T-helper 17 cell (primary cell): ENCODE data around the gene MRFAP1. TPM values are rescaled to one million over a fixed set of nuclear protein-coding genes. Genes with fewer than 3 reads are reported as not detected.
"Not testable (repeated sequence)": the region's sequence is repeated elsewhere in the genome, so short reads cannot be mapped to it uniquely, and the experiment has no call there.

ENCODE experiments used
- ATAC-seq: fragments of 150-1000 bp; cut with Tn5 transposase; 2 replicates; pipeline ENCODE4 v1.10.0; 2021; ENCODE audit warnings: mild to moderate bottlenecking, moderate library complexity
- DNase-seq, 3 donors: peaks; one replicate each; pipeline versions ENCODE4 v3.0.0 to v3.0.0-alpha.2; 2020 to 2021
- H3K9me3 ChIP-seq: one replicate; pipeline ENCODE4 v1.7.0; 2013; ENCODE audit warnings: low read length, mild to moderate bottlenecking; ENCODE audit not compliant: control insufficient read depth, poor library complexity, severe bottlenecking
- H3K27ac Mint-ChIP-seq: one replicate; pipeline ENCODE4 v1.8.0; 2022; ENCODE audit warnings: mild to moderate bottlenecking, moderate library complexity, mixed read lengths
- H3K27me3 Mint-ChIP-seq: one replicate; pipeline ENCODE4 v1.8.0; 2022; ENCODE audit warnings: mixed read lengths
- H3K36me3 Mint-ChIP-seq: one replicate; pipeline ENCODE4 v1.8.0; 2022; ENCODE audit warnings: low read depth, mixed read lengths
- H3K4me1 Mint-ChIP-seq: one replicate; pipeline ENCODE4 v1.8.0; 2022; ENCODE audit warnings: mild to moderate bottlenecking, mixed read lengths
- H3K4me3 Mint-ChIP-seq: one replicate; pipeline ENCODE4 v1.8.0; 2022; ENCODE audit warnings: mild to moderate bottlenecking, moderate library complexity, mixed read lengths
- total RNA-seq, 4 donors: library from RNA in 2 of 4; stranded (reverse) in 2 of 4; gene quantifications; one replicate each; pipeline ENCODE4 v1.2.3 and lab custom pipeline; 2022 to 2026

Gene MRFAP1
- total RNA-seq, 2 donors from 2014 or later: 158 to 163 TPM

DNA sequence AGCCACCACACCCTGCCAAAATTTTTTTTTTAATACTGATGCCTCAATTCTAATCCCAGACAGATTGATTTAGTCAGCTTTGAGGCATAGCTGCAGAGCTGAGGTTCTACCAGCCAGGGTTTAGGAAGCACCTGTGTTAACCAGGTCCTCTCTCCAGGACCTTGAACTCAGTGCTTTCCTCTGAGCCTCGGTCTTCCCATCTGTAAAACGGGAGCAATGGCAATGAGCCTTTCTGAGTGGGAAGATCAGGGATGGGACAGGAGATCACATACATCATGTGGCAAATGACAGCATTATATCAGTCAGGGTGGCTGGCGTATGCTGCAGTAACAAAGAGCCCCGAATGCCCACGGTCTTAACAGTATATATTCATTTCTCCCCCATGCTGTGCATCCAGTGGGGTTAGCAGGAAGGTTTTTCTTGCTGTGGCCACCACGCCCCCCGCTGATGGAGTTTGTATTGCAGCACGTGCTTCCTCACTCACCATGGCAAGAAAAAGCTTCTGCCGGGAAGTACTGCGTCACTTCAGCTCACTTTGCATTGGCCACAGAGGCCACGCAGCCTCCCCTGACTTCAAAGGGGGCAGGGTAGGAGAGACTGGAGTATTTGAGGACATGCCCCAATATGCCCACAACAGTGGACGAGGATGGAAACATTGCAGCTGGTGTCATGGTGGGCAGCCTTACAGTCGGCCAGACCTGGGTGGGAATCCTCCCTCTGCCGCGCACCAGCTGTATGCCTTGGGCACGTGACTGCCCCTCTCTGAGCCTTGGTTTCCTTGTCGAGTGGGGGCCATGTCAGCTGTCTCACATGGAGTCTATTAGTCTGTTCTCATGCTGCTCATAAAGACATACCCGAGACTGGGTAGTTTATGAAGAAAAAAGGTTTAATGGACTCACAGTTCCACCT lies 24.1 kb upstream of the MRFAP1 start:
- ATAC-seq (no peak), DNase-seq (no peak)
- Mint-ChIP-seq H3K27ac (no peak overlapping the region), H3K27me3 (no peaks in the 10 kb centered on the region), H3K4me1 (no peaks in the 10 kb centered on the region), H3K36me3 (peaks cover 12% of the 10 kb centered on the region), H3K4me3 (no peak overlapping the region)
- no peaks in the 10 kb centered on the region for H3K9me3 ChIP-seq

DNA sequence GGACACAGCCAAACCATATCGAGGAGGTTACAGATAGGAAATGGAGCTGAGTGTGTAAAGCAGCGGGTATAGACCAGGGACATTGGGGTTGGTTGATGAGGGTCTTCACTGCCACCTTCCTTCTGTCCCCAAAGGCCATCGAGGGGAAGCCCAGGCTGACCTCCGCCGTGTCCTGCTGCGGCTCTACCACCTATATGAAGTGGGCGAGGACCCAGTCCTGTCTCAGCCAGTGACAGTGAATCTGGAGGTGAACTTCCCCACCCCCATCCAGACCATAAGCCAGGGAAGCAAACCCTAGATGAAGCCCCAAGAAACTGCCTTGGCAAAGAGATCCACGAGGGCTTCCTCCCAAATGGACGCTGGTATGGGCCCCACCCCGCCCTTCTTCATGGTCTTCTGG lies 23.2 kb upstream of the MRFAP1 start:
- H3K27ac Mint-ChIP-seq: no peak overlapping the region
- no peak overlapping the region for H3K4me3 Mint-ChIP-seq
- ATAC-seq: no peak

DNA sequence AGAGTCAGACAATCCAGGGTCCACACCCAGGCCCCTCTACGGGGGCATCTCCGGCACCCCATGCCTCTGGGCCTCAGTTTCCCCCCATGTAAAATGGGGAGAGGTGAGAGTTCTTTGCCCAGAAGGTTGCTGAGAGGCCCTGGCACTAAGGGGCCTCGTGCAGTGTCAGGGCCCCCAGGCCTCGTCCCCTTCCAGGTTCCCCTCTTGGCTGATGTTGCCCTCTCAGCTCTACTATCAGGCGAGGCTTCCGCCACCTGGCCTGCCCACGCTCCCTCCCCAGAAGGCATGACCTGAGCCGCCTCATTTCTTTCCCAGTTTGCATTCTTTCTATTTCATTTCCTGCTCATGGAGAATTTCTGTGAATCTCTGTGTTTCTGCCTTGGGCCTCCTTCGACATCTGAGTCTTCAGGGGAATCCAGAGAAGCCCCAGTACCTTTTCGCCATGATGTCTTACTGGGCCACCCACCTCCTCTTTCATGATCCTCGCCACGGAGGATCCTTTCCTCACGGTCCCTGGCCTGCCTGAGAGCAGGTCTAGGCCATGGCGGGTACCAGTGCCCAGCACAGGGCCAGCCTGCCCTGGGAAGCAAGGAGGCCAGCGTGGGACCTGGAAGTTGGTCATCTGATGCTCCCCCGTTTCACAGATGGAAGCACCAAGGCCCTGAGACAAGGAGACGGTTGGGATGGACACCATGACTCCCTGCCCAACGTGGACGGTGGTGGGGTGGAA lies 21.9 kb upstream of the MRFAP1 start:
- ATAC-seq: no peak
- Mint-ChIP-seq H3K4me3 (no peak overlapping the region), H3K27me3 (no peaks in the 10 kb centered on the region), H3K4me1 (no peaks in the 10 kb centered on the region), H3K27ac (peak overlapping the region; percentile 21), H3K36me3 (peaks cover 7% of the 10 kb centered on the region)
- H3K9me3 ChIP-seq: no peaks in the 10 kb centered on the region
- no peak for DNase-seq

More for the DNA sequence above, 23.2 kb upstream of the MRFAP1 start:
- no peak for DNase-seq
- H3K9me3 ChIP-seq: no peaks in the 10 kb centered on the region
- Mint-ChIP-seq H3K36me3 (peaks cover 8% of the 10 kb centered on the region), H3K27me3 (no peaks in the 10 kb centered on the region), H3K4me1 (no peaks in the 10 kb centered on the region)

DNA sequence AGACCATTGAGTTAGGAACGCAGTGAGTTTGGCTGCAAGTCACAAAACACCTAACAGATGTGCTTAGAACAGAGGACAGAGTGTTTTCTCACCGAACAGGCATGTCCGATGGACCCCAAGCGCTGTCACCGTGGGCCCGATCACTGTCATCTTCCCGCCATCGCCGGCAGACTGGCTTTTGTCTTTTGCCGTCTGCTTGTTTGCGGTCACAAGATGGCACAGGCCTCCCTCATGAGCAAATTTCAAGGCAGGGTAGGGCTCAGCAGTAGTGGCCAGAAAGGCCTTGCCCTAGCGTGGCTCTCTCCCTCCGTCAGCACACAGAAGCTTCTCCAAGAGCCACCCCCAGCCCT lies 21.4 kb upstream of the MRFAP1 start:
- peaks cover 5% of the 10 kb centered on the region for H3K36me3 Mint-ChIP-seq
- H3K9me3 ChIP-seq: no peaks in the 10 kb centered on the region
- H3K4me1 Mint-ChIP-seq: no peaks in the 10 kb centered on the region
- no peak for ATAC-seq
- no peak overlapping the region for H3K4me3 Mint-ChIP-seq
- no peaks in the 10 kb centered on the region for H3K27me3 Mint-ChIP-seq
- H3K27ac Mint-ChIP-seq: peak overlapping the region; percentile 21
- no peak for DNase-seq

DNA sequence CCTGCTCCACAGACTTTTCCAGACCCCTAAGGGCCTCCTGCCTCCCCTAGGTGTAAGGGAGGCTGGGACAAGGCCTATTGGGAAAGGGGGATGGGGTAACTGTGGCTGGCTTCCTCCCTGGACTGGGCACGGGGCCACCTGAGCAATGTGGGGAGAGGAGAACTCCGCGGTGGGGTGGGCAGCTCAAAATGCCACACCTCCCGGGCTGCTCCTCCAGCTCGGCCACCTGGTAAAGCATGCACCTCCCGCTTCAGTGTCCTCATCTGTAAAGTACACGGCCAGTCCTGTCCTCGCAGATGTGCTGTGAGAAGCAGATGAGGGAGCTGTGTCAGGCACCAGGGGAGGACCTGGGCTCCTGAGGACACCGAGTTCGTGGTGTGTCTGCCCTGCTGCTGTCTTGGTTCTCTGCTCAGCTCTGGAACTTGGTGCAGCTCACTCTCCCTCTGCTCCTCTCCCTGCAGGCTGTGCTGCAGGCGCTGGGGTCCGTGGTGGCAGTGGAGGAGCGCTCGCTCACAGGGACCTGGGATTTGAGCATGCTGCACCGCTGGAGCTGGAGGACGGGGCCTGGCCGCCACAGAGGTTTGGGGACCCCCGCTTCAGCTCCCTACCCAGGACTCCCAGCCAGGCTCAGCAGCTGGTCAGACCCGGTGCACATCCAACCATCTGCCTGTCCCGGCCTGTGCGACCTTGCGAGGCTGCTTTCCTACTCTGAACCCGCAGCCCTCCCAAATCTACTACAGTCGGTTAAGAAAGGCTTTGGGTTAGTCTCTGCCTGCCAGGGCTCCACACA lies 20.8 kb upstream of the MRFAP1 start:
- no peak overlapping the region for H3K4me3 Mint-ChIP-seq
- no peak for ATAC-seq
- no peaks in the 10 kb centered on the region for H3K4me1 Mint-ChIP-seq
- DNase-seq: no peak
- H3K9me3 ChIP-seq: no peaks in the 10 kb centered on the region
- H3K27me3 Mint-ChIP-seq: no peaks in the 10 kb centered on the region
- peaks cover 5% of the 10 kb centered on the region for H3K36me3 Mint-ChIP-seq
- no peak overlapping the region for H3K27ac Mint-ChIP-seq

DNA sequence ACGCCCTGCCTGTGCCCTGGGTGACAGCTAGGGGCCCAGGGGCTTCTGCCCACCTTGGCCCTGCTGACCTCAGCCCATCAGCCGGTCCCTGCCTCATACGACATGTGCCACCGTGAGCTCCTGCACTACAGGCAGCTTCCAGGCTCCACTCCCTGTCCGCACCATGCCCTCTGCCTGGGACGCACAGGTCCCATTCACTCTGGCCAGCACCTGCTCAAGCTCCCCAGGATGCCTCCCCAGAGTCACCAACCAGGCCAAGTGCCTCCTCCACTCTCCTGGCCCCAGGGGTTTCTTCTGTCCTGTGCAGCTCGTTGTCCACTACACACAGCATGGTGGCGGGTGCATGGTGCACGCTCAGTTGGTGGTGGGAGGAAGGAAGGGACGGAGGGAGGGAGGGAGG lies 20.2 kb upstream of the MRFAP1 start:
- no peaks in the 10 kb centered on the region for H3K27me3 Mint-ChIP-seq
- H3K27ac Mint-ChIP-seq: no peak overlapping the region
- H3K4me1 Mint-ChIP-seq: no peaks in the 10 kb centered on the region
- peaks cover 5% of the 10 kb centered on the region for H3K36me3 Mint-ChIP-seq
- H3K4me3 Mint-ChIP-seq: no peak overlapping the region
- H3K9me3 ChIP-seq: no peaks in the 10 kb centered on the region
- ATAC-seq: no peak
- DNase-seq: no peak

DNA sequence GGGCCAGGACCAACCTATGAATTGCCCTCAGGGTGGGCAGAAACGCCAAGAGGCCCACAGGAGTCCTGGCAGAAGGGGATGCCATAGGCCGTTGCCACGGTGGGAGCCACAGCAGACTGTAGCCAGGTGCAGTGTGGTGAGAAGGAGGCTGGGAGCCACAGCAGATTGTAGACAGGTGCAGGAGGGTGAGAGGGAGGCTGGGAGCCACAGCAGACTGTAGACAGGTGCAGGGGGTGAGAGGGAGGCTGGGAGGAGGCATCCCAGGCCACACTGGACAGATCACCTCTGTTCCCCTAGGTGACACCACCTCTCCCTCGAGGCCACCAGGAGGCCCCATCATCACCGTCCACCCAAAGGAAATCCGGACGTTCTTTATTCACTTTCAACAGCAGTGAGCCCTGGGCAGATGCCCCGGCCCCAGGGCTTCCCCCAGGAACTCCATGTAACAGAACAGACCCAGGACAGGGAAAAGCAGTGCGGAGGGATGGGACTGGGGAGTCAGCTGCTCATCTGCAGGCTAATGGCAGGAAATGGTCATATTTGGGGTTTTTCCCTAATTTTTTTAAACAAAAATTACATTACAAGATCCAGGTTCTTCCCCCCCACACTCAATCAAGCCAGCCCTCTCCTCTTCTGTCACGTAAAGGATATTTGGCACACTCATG lies 19.5 kb upstream of the MRFAP1 start:
- H3K4me3 Mint-ChIP-seq: no peak overlapping the region
- peaks cover 5% of the 10 kb centered on the region for H3K36me3 Mint-ChIP-seq
- H3K27me3 Mint-ChIP-seq: no peaks in the 10 kb centered on the region
- no peaks in the 10 kb centered on the region for H3K4me1 Mint-ChIP-seq
- ATAC-seq (no peak), DNase-seq (no peak)
- no peaks in the 10 kb centered on the region for H3K9me3 ChIP-seq
- H3K27ac Mint-ChIP-seq: peak overlapping the region; percentile 17

DNA sequence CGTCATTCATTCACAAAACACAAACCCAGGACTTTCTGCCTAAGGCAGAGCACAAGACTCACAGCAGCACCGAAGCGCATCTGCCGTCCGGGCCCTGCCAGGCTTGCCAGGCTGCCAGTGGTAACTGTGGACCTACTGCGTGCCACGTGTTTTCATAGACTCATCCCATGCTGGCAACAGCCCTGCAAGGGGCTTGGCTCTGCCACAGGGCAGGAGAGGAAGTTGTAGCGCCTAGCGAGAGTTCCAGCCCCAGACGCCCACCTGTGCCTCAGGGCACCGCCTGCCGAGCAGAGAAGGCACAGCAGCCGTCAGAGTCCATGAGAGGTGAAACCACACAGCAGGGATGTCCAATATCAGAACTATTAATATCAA lies 18.9 kb upstream of the MRFAP1 start:
- no peaks in the 10 kb centered on the region for H3K27me3 Mint-ChIP-seq
- peaks cover 5% of the 10 kb centered on the region for H3K36me3 Mint-ChIP-seq
- H3K4me3 Mint-ChIP-seq: no peak overlapping the region
- DNase-seq (no peak), ATAC-seq (no peak)
- no peaks in the 10 kb centered on the region for H3K4me1 Mint-ChIP-seq
- no peaks in the 10 kb centered on the region for H3K9me3 ChIP-seq
- peak overlapping the region; percentile 17 for H3K27ac Mint-ChIP-seq

DNA sequence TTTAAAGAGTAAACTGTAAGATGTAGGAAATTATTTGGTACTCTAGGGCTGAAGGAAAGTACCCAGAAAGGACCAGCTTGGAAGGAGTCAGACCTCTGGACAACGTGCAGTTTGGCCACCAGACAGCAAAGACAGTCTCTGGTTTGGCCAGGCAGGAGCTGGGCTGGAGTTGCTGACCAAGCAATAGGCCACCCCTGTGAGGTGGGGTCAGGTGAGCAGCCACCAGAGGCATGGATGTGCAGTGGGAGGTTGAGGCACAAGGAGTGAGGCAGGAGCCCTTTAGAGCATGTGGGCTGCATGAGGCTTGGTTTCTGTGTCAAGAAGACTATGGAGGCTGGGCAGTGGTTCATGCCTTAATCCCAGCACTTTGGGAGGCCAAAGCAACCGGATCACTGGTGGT lies 17.7 kb upstream of the MRFAP1 start:
- no peaks in the 10 kb centered on the region for H3K9me3 ChIP-seq
- Mint-ChIP-seq H3K4me1 (no peaks in the 10 kb centered on the region), H3K36me3 (peaks cover 3% of the 10 kb centered on the region), H3K4me3 (no peak overlapping the region), H3K27me3 (no peaks in the 10 kb centered on the region), H3K27ac (no peak overlapping the region)
- ATAC-seq (no peak), DNase-seq (no peak)

DNA sequence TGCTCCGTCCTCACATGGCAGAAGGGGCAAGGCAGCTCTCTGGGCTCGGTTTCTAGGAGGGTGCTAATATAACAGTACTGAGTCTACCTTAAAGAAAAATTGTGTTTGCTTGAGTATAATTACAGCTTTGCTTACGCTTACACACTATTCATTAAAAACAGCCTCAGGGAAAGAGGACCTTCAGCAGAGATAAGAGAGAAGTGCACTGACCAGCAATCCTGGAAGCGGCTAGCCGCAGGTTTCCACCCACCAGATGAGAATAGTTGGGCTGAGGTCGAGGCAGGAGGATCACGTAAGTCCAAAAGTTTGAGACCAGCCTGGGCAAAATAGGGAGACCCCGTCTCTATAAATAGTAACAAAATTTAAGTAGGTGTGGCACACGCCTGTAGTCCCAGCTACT lies 15.2 kb upstream of the MRFAP1 start:
- DNase-seq (no peak), ATAC-seq (no peak)
- no peaks in the 10 kb centered on the region for H3K27me3 Mint-ChIP-seq
- H3K4me3 Mint-ChIP-seq: no peak overlapping the region
- no peaks in the 10 kb centered on the region for H3K9me3 ChIP-seq
- H3K4me1 Mint-ChIP-seq: no peaks in the 10 kb centered on the region
- H3K36me3 Mint-ChIP-seq: no peaks in the 10 kb centered on the region
- no peak overlapping the region for H3K27ac Mint-ChIP-seq

DNA sequence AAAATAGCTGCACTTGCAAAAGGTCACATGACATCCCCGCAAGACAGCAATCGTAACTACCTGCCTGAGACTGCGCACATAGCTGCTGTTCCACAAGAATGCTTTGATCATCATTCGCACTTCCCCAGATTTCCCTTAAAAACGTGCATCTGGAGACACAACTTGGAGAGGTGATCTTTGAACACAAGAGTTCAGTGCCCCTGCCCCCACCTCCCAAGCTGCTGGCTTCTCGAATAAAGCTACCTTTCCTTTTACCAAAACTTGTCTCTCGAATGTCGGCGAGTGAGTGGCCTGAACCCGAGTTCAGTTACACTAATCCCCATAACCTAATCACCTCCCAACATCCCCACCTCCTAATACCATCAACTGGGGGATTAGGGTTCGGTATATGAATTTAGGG lies 14.4 kb upstream of the MRFAP1 start:
- DNase-seq: no peak
- Mint-ChIP-seq H3K4me3 (no peak overlapping the region), H3K27ac (no peak overlapping the region), H3K36me3 (peaks cover 2% of the 10 kb centered on the region), H3K27me3 (no peaks in the 10 kb centered on the region), H3K4me1 (no peaks in the 10 kb centered on the region)
- ATAC-seq: no peak
- no peaks in the 10 kb centered on the region for H3K9me3 ChIP-seq

DNA sequence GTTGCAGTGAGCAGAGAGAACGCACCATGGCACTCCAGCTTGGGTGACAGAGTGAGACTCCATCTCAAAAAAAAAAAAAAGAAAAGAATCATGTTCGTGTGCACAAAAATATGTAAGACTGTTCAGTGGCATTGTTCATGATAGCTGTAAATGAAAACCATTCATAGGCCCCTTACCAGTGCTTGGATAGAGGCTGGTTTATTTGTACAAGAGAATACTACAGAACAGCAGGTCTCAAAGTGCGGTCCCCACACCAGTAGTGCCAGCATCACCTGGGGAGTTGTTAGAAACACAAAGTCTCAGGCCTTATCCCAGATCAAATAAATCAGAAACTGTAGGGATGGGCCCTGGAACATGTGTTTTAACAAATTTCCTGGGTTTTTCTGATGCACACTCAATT lies 12.7 kb upstream of the MRFAP1 start:
- H3K9me3 ChIP-seq: no peaks in the 10 kb centered on the region
- ATAC-seq (no peak), DNase-seq (no peak)
- peak overlapping the region; percentile 72 for H3K27ac Mint-ChIP-seq
- no peak overlapping the region for H3K4me3 Mint-ChIP-seq
- H3K4me1 Mint-ChIP-seq: no peaks in the 10 kb centered on the region
- no peaks in the 10 kb centered on the region for H3K27me3 Mint-ChIP-seq
- H3K36me3 Mint-ChIP-seq: peaks cover 2% of the 10 kb centered on the region

DNA sequence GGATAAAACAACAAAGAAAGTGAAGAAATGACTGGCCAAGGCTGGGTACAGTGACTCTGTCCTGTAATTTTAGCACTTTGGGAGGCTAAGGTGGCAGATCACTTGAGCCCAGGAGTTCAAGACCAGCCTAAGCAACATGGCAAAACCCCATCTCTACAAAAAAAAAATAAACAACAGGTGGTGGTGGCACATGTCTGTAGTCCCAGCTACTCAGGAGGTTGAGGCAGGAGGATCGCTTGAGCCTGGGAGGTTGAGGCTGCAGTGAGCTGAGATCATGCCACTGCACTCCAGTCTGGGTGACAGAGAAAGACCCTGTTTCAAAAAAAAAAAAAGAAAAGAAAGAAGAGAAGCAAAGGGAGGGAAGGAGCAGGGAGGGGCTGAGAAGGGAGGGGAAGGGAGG lies 12.0 kb upstream of the MRFAP1 start:
- H3K27me3 Mint-ChIP-seq, H3K36me3 Mint-ChIP-seq, H3K4me3 Mint-ChIP-seq, ATAC-seq, H3K9me3 ChIP-seq, DNase-seq, H3K4me1 Mint-ChIP-seq: not testable (repeated sequence)
- peak overlapping the region; percentile 72 for H3K27ac Mint-ChIP-seq
